ENCODE measurements around the gene CD300H.

GRCh38 chr17:74536890-74537289 is 30.4 kb downstream of the CD300H start:
- TF ChIP-seq CTCF (IDR thresholded peaks at IDR 0.05; ENCODE audit: low read depth, low read length) (no peak), POLR2A (IDR thresholded peaks at IDR 0.05; ENCODE audit: extremely low read depth, insufficient read length) (no peak), MYC (IDR thresholded peaks at IDR 0.05; ENCODE audit: low read depth, low read length) (no peak), MAX (IDR thresholded peaks at IDR 0.05; ENCODE audit: low read depth, low read length) (no peak)

All from NB4 (cell line).